Esophagus muscularis mucosa (tissue), 4 donors: ENCODE results near the gene CAD.

ENCODE experiments used
- EP300 ChIP-seq: sonication (generic); formaldehyde crosslinking; IDR thresholded peaks from one replicate; pipeline ENCODE4 v1.6.1; 2017; ENCODE audit warnings: antibody characterized with exemption
- POLR2A ChIP-seq: fragments of 450-650 bp; IDR thresholded peaks from one replicate; pipeline ENCODE4 v1.6.1; 2017; ENCODE audit warnings: antibody characterized with exemption, moderate library complexity, mild to moderate bottlenecking, low read depth
- TF ChIP-seq, protein P1 (sequence below), 3 experiments: fragments of 200-600 bp in 2 of 3; fragments of 450-650 bp in 1 of 3; sonication (generic) in 2 of 3; IDR thresholded peaks; one replicate each; pipeline ENCODE4 v1.5.1; 2017 to 2019; ENCODE audit warnings: antibody characterized with exemption in 3 of 3, mild to moderate bottlenecking in 2 of 3, moderate library complexity in 1 of 3

DNA sequence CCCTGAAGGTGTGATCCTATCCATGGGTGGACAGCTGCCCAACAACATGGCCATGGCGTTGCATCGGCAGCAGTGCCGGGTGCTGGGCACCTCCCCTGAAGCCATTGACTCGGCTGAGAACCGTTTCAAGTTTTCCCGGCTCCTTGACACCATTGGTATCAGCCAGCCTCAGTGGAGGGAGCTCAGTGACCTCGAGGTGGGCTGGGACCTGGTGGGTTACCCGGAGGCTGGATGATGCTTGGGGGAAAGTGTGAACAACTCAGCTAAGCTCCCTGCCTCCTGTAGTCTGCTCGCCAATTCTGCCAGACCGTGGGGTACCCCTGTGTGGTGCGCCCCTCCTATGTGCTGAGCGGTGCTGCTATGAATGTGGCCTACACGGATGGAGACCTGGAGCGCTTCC lies 16.2 kb downstream of the CAD start:
- TF ChIP-seq, protein P1, sequence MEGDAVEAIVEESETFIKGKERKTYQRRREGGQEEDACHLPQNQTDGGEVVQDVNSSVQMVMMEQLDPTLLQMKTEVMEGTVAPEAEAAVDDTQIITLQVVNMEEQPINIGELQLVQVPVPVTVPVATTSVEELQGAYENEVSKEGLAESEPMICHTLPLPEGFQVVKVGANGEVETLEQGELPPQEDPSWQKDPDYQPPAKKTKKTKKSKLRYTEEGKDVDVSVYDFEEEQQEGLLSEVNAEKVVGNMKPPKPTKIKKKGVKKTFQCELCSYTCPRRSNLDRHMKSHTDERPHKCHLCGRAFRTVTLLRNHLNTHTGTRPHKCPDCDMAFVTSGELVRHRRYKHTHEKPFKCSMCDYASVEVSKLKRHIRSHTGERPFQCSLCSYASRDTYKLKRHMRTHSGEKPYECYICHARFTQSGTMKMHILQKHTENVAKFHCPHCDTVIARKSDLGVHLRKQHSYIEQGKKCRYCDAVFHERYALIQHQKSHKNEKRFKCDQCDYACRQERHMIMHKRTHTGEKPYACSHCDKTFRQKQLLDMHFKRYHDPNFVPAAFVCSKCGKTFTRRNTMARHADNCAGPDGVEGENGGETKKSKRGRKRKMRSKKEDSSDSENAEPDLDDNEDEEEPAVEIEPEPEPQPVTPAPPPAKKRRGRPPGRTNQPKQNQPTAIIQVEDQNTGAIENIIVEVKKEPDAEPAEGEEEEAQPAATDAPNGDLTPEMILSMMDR (IDR thresholded peaks at IDR 0.05), result no peak
- TF ChIP-seq POLR2A (no peak), EP300 (no peak)
